ENCODE results near the gene TWF2.

DNA sequence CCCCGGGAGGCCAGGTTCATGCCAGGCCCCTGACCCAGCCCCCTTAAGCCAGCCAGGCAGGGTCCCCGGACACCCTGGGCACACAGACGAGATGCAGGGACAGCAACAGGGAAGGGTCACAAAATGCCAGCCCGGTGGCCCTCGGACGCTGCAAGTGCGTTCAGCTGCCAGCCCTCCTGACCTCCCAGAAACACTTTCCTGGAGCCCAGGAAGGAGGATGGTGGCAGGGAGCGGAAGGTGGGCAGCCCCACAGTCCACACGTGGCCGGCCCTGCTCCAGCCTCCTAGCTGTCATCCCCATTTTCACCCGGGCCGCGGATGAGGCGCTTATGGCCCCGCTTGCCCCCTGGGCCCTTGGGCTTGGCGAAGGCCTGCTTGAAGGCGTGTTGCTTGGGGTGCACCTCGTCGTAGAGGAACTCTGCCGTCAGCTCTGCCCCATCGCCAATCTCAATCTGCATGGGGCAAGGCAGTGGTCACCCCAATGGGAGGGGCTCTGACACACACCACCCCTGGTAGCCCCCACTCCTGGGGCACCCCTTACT, 10.1 kb downstream of the TWF2 start:
- TF ChIP-seq, protein P1, sequence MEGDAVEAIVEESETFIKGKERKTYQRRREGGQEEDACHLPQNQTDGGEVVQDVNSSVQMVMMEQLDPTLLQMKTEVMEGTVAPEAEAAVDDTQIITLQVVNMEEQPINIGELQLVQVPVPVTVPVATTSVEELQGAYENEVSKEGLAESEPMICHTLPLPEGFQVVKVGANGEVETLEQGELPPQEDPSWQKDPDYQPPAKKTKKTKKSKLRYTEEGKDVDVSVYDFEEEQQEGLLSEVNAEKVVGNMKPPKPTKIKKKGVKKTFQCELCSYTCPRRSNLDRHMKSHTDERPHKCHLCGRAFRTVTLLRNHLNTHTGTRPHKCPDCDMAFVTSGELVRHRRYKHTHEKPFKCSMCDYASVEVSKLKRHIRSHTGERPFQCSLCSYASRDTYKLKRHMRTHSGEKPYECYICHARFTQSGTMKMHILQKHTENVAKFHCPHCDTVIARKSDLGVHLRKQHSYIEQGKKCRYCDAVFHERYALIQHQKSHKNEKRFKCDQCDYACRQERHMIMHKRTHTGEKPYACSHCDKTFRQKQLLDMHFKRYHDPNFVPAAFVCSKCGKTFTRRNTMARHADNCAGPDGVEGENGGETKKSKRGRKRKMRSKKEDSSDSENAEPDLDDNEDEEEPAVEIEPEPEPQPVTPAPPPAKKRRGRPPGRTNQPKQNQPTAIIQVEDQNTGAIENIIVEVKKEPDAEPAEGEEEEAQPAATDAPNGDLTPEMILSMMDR (IDR thresholded peaks at IDR 0.05; ENCODE audit: low read depth, low read length) = no peak
- TF ChIP-seq EZH2phosphoT487 (IDR thresholded peaks at IDR 0.05; ENCODE audit: low read depth) = no peak

Data from OCI-LY3 (cell line).